Fibroblast of mammary gland (primary cell): ENCODE measurements around the gene CTNNA3.

Source experiments
- DNase-seq: peaks from one replicate; pipeline ENCODE4 v3.0.0-alpha.2; 2010; ENCODE audit warnings: low read depth
- H3K4me3 ChIP-seq: 2 replicates; pipeline ENCODE4 v1.5.1; 2011; ENCODE audit warnings: low read depth, mild to moderate bottlenecking, low read length, moderate library complexity; ENCODE audit not compliant: control insufficient read depth
- TF ChIP-seq, protein P1 (sequence below): conservative IDR thresholded peaks from 2 replicates; pipeline ENCODE4 v1.5.1; 2011; ENCODE audit warnings: low read depth, low read length, inconsistent platforms; ENCODE audit not compliant: control insufficient read depth, insufficient read depth

The CTNNA3 gene

DNA sequence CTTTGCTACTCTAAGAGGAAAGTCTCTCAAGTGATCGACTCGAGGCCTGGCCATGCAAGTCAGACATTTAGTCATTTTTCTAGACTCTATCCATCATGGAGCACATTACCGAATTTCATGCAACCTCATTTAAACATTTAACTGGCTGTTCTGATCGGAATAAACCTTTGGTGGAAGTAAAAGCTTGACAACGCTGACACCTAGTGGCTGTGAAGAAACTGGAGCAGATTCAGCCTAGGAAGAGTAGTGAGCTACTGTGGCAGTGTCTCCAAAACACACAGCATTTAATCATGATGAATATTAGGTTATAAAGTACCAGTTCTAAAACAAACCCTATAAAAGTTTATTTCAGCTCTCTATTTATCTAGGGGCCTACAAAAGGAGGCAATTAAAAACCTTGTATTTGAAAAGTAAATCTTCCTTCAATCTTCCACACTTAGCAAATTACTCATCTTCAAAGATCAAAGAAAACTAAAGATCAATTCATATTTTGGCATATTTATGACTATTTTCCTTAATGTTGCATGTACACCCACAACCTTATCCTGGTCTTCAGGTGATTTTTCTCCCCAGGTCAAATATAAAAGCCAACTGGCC is 175.0 kb downstream of the CTNNA3 start:
- H3K4me3 ChIP-seq, result no peak overlapping the region
- peak; percentile 48 for DNase-seq
- TF ChIP-seq, protein P1, sequence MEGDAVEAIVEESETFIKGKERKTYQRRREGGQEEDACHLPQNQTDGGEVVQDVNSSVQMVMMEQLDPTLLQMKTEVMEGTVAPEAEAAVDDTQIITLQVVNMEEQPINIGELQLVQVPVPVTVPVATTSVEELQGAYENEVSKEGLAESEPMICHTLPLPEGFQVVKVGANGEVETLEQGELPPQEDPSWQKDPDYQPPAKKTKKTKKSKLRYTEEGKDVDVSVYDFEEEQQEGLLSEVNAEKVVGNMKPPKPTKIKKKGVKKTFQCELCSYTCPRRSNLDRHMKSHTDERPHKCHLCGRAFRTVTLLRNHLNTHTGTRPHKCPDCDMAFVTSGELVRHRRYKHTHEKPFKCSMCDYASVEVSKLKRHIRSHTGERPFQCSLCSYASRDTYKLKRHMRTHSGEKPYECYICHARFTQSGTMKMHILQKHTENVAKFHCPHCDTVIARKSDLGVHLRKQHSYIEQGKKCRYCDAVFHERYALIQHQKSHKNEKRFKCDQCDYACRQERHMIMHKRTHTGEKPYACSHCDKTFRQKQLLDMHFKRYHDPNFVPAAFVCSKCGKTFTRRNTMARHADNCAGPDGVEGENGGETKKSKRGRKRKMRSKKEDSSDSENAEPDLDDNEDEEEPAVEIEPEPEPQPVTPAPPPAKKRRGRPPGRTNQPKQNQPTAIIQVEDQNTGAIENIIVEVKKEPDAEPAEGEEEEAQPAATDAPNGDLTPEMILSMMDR, result peak; percentile 67

DNA sequence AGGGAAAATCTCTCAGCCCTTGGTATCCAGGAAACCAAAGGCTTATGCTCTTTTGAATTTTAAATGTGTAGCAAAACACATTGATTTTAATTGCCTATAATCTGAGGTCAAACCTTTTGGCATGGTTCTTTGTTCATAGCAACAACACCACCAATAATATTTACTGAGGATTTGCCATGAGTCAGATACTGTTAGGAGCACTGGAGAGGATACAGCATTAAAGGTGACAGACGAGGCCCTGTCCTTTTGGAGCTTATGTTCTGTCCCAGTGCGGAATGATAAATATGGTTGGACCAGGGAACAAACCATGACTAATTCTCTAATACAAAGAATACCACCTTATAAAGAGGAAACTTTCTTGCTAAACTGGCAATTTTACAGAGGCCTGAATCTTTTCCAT is 176.6 kb downstream of the CTNNA3 start:
- TF ChIP-seq, protein P1, result no peak
- H3K4me3 ChIP-seq, result no peak overlapping the region
- DNase-seq, result no peak

DNA sequence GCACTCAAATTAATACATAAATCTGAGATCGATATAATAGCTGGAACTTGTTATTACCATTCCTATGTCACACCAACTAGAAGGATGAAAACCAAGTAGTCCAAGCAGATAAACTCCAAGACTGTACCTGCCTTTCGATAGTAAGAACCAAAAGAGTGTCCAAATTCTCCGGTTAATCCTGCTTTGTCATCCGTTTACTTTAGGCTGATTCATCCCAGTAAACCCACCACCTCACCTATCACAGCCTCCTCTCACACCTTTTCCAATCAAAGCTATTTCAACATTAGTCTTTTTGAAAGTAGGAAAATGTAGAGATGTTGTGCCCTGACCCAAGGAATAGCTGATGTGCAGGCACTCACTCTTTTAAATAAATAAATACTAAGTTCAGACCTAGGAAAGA is 177.2 kb downstream of the CTNNA3 start:
- H3K4me3 ChIP-seq, result no peak overlapping the region
- TF ChIP-seq, protein P1, result no peak
- DNase-seq, result no peak

DNA sequence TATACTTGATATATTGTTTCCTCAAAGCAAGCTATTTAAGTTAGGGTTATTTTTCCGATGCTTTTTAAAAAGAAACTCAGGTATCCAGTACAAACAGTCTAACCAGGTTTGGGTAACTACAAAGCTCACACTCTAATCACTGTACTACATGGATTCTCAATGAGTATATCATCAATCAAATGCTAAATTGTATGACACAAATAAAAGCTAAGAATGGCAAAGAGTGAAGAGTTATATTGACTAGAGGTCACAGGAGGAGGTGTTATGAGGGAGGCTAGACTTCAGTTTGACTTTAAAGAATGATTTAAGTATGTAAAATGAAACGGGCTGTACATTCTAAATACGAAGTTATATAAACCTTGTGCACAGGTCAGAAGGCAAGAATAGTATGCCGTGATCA is 178.0 kb downstream of the CTNNA3 start:
- DNase-seq, result no peak
- TF ChIP-seq, protein P1, result no peak
- no peak overlapping the region for H3K4me3 ChIP-seq

DNA sequence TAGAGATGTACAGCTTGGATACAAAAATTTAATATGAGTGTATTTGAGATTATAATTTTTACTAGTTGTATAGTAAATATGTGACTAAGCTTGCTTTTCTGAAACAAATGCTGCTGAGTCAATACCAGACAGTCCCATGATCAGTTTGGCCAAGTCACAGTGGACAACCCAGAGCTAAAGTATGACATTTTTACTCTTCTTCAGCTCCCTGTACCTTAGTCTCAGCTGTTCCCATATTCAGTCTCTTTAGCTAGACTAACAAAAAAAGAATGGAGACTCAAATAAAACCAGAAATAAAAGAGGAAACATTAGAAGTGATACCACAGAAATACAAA is 189.3 kb downstream of the CTNNA3 start:
- DNase-seq, result no peak
- no peak overlapping the region for H3K4me3 ChIP-seq
- TF ChIP-seq, protein P1, result no peak

DNA sequence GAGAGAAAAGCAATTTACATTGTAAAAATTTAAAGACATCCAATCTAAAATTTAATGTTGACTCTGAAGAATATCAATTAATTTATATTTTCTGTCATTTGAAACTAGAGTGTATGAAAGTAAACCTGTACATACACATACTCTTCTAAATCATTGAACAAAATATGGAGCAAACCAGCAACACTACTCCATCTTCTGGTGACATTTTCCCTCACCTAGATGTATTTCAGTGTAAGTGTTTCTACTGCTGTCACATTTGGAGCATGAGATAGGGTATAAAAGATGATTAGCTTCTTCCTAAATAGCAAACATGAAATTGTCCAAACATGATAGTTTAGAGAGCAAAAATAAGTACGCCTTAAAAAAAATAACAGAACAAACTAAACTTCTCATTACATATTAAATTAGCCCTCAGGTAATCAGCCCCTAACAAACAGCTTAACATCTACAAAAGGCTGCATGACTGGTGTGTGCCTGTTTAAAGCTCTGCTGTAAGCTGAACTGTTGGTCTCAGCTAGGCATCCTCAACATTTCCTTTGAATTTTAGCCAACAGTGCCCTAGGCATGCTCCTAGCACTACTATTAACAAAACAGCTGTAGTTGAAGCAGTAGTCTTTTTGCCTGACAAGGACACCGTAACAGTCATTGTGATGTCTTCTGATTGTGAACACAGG is 189.8 kb downstream of the CTNNA3 start:
- H3K4me3 ChIP-seq, result no peak overlapping the region
- TF ChIP-seq, protein P1, result no peak
- DNase-seq, result no peak
